ENCODE results near the gene SPNS1.

The SPNS1 gene

GRCh38 chr16:29029168-29029994, 54.8 kb downstream of the SPNS1 start:
- TF ChIP-seq CTCF (IDR thresholded peaks at IDR 0.05; ENCODE audit: low read length) (no peak), EZH2 (optimal IDR thresholded peaks at IDR 0.05; ENCODE audit: low read depth, low read length) (no peak), EZH2phosphoT487 (IDR thresholded peaks at IDR 0.05; ENCODE audit: low read length) (no peak)
- no peak overlapping the region for H3K27ac ChIP-seq (ENCODE audit: low read length)
- H3K79me2 ChIP-seq (ENCODE audit: low read length): no peaks in the 10 kb centered on the region
- no peaks in the 10 kb centered on the region for H3K36me3 ChIP-seq (replicated peaks; ENCODE audit: insufficient read depth, low read length)
- H3K4me2 ChIP-seq (ENCODE audit: low read depth, low read length): no peak overlapping the region
- H3K27me3 ChIP-seq (replicated peaks; ENCODE audit: insufficient read depth, low read length): no peaks in the 10 kb centered on the region
- no peaks in the 10 kb centered on the region for H4K20me1 ChIP-seq (ENCODE audit: insufficient read depth, low read length)
- H3K9me3 ChIP-seq (replicated peaks; ENCODE audit: insufficient read depth, low read length): no peaks in the 10 kb centered on the region
- no peak overlapping the region for H3K9ac ChIP-seq (ENCODE audit: low read length)
- H3F3A ChIP-seq (ENCODE audit: insufficient read depth, low read length): no peaks in the 10 kb centered on the region
- H2AFZ ChIP-seq (ENCODE audit: low read length): no peak overlapping the region
- no peaks in the 10 kb centered on the region for H3K4me1 ChIP-seq (ENCODE audit: low read length)
- H3K9me2 ChIP-seq (replicated peaks; ENCODE audit: insufficient read depth, low read length): no peaks in the 10 kb centered on the region
- H3K4me3 ChIP-seq (ENCODE audit: low read length): no peak overlapping the region
- no peak for DNase-seq

- no peak overlapping the region for H3K4me2 ChIP-seq (ENCODE audit: low read depth, low read length)
- no peak overlapping the region for H3K4me3 ChIP-seq (ENCODE audit: low read length)
- DNase-seq: no peak
- no peaks in the 10 kb centered on the region for H3F3A ChIP-seq (ENCODE audit: insufficient read depth, low read length)
- H3K9me2 ChIP-seq (replicated peaks; ENCODE audit: insufficient read depth, low read length): no peaks in the 10 kb centered on the region
- H3K27ac ChIP-seq (ENCODE audit: low read length): no peak overlapping the region
- no peaks in the 10 kb centered on the region for H3K36me3 ChIP-seq (replicated peaks; ENCODE audit: insufficient read depth, low read length)
- H4K20me1 ChIP-seq (ENCODE audit: insufficient read depth, low read length): no peaks in the 10 kb centered on the region
- no peaks in the 10 kb centered on the region for H3K27me3 ChIP-seq (replicated peaks; ENCODE audit: insufficient read depth, low read length)
- no peak overlapping the region for H2AFZ ChIP-seq (ENCODE audit: low read length)
- H3K9ac ChIP-seq (ENCODE audit: low read length): no peak overlapping the region
- H3K4me1 ChIP-seq (ENCODE audit: low read length): no peaks in the 10 kb centered on the region
- no peak for TF ChIP-seq EZH2 (optimal IDR thresholded peaks at IDR 0.05; ENCODE audit: low read depth, low read length)
- no peak for TF ChIP-seq CTCF (IDR thresholded peaks at IDR 0.05; ENCODE audit: low read length)
- no peak for TF ChIP-seq EZH2phosphoT487 (IDR thresholded peaks at IDR 0.05; ENCODE audit: low read length)
- no peaks in the 10 kb centered on the region for H3K9me3 ChIP-seq (replicated peaks; ENCODE audit: insufficient read depth, low read length)
- no peaks in the 10 kb centered on the region for H3K79me2 ChIP-seq (ENCODE audit: low read length)
Observed at GRCh38 chr16:29030086-29030840, 55.7 kb downstream of the SPNS1 start.
